Measurements from ENCODE around the gene EFCC1. TPM values are rescaled to one million over a fixed set of nuclear protein-coding genes. Genes with fewer than 3 reads are reported as not detected.
"Not testable (repeated sequence)": the region's sequence is repeated elsewhere in the genome, so short reads cannot be mapped to it uniquely, and the experiment has no call there.

EFCC1 gene
- total RNA-seq, 1 experiment from 2014 or later: not detected

DNA sequence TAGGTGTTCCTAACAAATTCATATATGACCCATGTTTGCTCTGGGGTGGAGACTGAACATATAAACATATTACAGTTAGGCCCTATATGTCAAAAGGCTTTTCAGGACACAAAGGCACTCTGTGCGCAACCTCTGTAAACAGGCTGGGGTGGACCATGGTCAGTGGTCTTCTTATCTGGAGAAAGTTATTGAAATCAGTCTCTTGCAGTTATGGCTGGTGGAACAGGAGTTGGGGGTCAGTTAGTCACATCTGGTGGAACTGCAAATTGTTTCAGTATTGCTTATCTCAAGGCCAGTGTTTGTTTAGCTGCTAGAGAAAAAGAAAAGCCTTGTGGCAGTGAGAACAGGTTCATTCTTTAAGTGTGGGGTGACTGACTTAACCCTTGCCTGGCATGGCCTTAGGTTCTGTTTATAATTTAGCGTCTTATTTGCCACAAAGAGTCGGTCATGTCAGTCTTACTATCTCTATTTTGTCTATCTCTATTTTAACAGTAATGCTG lies 53.6 kb downstream of the EFCC1 start:
- DNase-seq (ENCODE audit: low read depth): no peak

DNA sequence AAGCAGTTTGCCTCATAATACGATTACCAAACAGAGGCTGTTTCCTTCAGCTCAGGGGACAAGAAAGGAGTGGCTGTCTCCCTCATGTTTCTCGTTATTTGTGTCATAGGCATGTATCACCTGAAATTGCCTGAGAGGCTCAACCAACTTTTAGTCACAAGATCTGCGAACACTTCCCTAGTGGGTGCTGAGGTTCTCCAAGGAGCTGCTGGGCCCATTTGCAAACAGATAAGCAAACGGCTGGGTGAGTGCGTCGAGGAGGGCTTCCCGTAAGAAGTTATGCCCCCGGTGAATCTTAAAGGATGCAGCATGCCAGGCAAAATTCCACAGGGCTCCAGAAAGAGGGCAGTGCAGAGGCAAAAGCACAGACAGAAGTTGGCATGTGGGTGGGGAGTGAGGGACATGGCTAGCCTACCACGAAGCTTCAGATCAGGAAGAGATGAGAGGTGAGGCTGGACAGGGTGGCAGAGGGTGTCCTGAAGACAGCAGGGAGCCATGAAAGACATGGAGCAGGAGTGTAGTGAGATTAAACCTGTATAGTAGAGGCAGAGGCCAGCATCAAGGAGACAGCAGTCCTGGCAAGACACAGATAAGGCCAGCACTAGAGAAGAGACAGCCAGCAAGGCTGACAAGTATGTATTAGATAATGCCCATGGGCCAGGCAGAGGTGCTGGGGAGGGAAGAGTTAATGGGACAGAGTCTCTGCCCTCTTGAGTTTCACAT lies 55.5 kb downstream of the EFCC1 start:
- DNase-seq (ENCODE audit: low read depth): no peak

DNA sequence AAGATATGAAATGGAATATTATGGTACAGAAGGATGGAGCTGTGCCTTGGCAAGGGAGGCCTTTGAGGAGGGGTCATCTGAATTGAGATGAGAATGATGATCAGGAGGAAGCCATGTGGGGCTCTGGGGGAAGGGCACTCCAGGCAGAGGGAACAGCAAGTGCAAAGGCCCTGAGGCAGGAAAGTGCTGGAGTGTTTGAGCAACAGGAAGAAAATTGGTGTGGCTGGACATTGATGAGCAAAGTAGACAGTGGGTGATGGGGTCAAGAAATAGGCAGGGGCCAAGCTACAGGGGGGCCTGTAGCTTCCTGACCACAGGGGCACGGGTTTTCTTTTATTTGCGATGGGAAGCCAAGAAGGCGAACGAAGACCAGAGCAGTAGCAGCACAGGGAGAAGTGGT lies 56.1 kb downstream of the EFCC1 start:
- DNase-seq (ENCODE audit: low read depth): no peak

DNA sequence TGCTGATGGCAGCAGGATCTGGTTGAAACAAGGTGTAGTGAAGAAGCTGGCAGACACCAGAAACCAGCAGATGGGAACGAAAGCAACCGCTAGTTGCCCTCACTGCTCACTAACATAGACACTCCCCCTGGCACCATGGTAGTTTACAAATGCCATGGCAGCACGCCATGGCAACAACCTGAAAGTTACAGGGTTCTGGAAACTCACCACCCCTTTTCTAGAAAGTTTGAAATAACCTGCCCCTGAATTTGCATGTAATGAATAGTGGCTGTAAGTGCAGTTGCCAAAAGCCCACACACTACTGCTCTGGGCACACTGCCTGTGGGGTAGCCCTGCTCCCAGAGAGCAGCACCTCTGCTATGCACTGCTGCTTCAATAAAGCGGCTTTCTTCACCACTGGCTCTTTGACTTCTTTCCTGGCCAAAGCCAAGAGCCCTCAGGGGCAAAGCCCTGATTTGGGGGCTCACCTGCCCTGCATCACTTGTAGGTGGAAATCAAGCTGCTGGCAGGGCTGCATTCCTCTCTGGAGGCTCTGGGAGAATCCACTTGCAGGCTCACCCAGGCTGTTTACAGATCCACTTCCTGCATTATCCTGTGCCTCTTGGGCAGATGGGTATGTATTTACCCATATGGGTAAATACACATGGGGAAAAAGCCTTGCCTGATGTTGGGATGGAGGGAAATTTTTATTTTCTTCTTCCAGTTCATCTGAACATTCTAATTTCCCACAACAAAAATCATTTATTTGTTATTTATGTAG lies 57.5 kb downstream of the EFCC1 start:
- no peak for DNase-seq (ENCODE audit: low read depth)

DNA sequence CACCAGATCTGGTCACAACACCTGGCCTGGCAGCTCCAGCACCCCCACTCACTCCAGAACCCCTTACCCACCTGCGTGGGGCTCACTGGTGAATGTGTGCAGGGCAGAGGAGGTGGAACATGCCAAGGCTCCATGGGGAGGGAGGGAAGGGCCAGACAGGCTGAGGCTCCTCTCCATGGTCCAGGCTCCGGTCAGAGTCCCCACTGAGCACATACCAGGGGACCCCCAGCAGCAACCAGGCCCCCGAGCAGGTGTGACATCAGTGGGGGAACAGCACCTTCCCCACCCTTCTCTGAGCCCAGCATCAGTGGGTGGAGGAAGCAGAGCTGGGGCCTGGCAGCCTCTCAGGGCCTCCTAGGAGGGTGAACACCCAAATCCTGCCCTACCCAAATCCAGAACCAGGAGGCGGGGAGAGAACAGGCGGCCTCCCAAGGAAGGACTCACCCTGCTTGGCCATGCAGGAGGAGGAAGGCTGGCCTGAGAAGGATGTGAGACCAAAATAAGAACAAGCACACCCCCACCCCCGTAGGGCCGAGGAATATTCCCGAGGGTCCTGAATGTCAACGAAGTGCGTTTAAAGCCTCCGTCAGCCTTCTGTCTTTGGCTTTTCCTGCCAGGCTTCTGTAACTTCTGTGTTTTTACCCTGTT lies 58.3 kb downstream of the EFCC1 start:
- DNase-seq (ENCODE audit: low read depth): no peak

- no peak for DNase-seq (ENCODE audit: low read depth)
These were observed 59.3 kb downstream of the EFCC1 start, which contains the start of gene GP9 for GRCh38 chr3:129060276-129061022. GP9 (plus strand) TSS chr3:129060779; CDS start chr3:129061740, 961 bp downstream.

DNA sequence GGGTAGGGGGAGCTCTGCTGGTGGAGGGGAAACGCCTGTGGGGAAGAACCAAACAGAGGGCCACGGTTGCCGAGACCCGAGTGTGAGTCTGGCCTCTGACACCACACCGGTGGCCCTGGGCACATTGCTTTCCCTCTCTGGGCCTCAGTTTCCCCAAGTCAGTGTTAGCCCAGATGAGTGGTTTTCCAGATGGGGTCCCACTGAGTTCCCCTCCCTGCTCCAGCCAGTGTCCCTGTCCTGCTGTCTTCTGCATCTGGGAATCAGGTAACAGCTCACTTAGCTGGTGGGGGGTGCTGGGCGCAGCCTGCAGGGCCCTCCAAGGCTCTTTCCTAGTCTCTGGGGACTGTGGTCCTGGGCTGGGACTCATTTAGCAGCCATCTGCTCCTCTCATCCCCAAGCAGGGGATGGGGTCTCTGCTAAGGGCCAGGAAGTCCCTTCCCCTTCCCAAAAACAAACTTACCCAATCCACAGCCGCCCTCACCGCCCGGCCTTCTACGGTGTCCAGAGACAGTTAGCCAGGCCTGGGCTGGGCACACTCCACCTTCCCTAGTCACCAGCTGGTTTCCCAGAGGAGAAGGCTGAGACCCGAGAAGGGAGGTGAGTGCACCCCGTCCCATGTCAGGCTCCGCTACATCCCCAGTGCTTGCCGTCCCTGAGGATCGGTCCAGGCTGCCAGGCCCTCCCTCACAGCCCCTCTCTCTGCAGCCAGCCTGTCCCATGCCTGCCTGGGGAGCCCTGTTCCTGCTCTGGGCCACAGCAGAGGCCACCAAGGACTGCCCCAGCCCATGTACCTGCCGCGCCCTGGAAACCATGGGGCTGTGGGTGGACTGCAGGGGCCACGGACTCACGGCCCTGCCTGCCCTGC lies 60.2 kb downstream of the EFCC1 start:
- DNase-seq (ENCODE audit: low read depth): no peak

- no peak for DNase-seq (ENCODE audit: low read depth)
These were observed 61.1 kb downstream of the EFCC1 start for GRCh38 chr3:129061888-129062834.

DNA sequence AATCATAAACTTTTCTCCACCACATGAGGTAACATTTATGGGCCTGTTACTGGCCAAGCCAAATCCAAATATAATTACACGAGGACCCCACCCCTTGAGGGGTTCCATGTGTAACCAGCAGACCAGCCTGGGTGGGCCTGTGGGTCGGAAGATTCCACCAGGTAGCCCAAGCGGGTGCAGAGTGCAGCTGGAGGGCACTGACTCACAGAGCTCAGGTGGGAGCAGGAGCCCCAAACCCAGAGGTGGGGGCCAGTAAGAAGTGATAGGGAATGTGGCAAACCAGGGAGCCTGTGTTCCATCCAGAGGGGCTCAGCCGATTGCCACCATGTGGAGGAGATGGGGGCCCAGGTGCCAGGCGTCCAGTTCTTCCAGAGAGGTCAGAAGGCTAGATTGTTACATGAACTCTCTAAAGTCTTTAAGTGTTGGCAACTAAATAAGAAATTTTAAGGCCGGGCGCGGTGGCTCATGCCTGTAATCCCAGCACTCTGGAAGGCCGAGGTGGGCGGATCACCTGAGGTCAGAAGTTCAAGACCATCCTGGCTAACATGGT lies 62.1 kb downstream of the EFCC1 start:
- DNase-seq (ENCODE audit: low read depth): no peak

GRCh38 chr3:129063841-129064482 lies 62.9 kb downstream of the EFCC1 start:
- no peak for DNase-seq (ENCODE audit: low read depth)

GRCh38 chr3:129065016-129065719 lies 64.1 kb downstream of the EFCC1 start:
- no peak for DNase-seq (ENCODE audit: low read depth)

DNA sequence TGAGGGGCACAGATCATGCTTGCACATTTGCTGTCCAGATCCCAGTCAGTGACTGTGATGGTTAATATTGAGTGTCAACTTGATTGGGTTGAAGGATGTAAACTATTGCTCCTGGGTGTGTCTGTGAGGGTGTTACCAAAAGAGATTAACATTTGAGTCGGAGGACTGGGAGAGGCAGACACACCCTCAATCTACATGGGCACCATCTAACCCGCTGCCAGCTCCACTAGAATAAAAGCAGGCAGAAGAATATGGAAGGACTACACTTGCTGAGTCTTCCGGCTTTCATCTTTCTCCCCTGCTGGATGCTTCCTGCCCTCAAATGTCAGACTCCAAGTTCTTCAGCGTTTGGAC lies 64.6 kb downstream of the EFCC1 start:
- DNase-seq (ENCODE audit: low read depth): no peak

DNA sequence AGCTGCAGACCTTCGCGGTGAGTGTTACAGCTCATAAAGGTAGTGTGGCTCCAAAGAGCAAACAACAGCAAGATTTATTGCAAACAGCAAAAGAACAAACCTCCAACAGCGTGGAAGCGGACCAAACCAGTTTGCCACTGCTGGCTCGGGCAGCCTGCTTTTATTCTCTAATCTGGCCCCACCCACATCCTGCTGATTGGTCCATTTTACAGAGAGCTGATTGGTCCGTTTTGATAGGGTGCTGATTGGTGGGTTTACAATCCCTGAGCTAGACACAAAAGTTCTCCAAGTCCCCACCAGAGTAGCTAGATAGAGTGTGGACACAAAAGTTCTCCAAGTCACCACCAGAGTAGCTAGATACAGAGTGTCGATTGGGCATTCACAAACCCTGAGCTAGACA lies 66.6 kb downstream of the EFCC1 start:
- DNase-seq (ENCODE audit: low read depth): not testable (repeated sequence)

GRCh38 chr3:129068291-129068886 lies 67.3 kb downstream of the EFCC1 start:
- DNase-seq (ENCODE audit: low read depth): no peak

DNA sequence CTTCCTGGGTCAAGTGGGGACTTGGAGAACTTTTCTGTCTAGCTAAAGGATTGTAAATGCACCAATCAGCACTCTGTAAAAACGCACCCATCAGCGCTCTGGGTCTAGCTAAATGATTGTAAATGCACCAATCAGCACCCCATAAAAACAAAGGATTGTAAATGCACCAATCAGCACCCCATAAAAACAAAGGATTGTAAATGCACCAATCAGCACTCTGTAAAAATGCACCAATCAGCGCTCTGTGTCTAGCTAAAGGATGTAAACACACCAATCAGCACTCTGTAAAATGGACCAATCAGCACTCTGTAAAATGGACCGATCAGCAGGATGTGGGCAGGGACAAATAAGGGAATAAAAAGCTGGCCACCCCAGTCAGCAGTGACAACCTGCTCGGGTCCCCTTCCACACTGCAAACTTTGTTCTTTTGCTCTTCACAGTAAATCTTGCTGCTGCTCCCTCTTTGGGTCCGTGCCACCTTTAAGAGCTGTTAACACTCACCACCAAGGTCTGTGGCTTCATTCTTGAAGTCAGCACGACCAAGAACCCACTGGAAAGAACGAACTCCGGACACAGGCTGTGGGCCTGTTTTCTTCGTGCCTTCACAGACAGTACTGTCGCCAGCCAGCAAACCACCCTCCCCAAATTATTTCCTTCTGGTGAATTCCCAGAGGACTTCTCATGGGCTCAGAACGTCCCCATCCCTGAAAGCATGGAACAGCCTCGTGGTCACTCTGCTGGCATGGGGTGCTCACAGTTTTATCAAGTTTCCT lies 68.4 kb downstream of the EFCC1 start:
- not testable (repeated sequence) for DNase-seq (ENCODE audit: low read depth)

DNA sequence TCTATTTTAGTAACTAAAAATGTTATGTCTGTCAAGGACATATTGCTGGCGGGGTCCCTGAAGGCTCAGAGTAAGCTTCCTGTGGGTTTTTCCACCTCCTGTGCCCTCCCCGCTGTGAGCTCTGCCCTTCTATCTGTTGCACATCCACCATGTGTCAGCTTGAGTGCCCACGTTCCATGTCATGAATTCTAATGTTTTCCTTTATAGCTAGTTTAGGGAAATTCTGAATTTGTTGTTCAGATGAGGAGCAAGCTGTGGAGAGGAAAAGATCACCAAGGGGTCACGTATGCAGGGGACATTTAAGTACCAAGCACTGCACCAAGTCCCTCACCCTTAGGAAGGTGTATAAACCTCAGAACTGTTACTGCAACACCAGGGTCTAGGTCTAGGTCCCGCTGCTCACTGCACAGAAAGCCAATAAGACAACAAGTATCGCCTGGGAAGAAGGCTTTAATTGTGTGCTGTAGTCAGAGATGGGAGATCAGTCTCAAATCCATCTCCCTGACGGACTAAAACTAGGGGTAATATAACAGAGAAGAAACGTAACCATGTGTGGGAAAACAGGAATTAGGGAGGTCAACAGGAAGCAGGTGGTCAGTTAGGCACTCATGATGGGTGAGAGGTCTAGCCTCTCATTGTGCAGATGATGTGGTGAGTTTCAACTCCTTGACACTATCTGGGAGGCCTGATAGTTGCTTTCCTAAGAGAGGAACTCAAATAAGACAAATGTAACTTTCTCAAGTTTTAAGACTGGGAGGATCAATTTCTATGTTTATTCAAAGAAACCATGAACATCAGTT lies 69.2 kb downstream of the EFCC1 start:
- no peak for DNase-seq (ENCODE audit: low read depth)
